Mesenchymal stem cell (in vitro differentiated cells and primary cell): ENCODE results near the gene LBHD1.
A peak's percentile ranks its signal among the peaks of the same experiment; 100 is the strongest.

ENCODE experiments used
- DNase-seq: peaks from one replicate; pipeline ENCODE4 v3.0.0-alpha.2; 2013
- H2AFZ ChIP-seq: one replicate; pipeline ENCODE4 v1.6.1; 2013; ENCODE audit warnings: low read depth, mild to moderate bottlenecking, control low read depth, inconsistent platforms, low read length, moderate library complexity
- H2AK5ac ChIP-seq: 2 replicates; pipeline ENCODE4 v1.6.1; 2013; ENCODE audit warnings: low read length, moderate library complexity, mild to moderate bottlenecking, inconsistent platforms; ENCODE audit not compliant: severe bottlenecking
- H2BK120ac ChIP-seq: one replicate; pipeline ENCODE4 v1.6.1; 2013; ENCODE audit warnings: low read depth, mild to moderate bottlenecking, inconsistent platforms, low read length, moderate library complexity
- H2BK12ac ChIP-seq, 2 experiments: one replicate each; pipeline ENCODE4 v1.6.1; 2013; ENCODE audit warnings: inconsistent platforms in 2 of 2, low read length in 2 of 2, mild to moderate bottlenecking in 2 of 2, moderate library complexity in 2 of 2, control low read depth in 1 of 2
- H2BK15ac ChIP-seq: one replicate; pipeline ENCODE4 v1.6.1; 2013; ENCODE audit warnings: mild to moderate bottlenecking, low read depth, inconsistent platforms; ENCODE audit not compliant: poor library complexity, severe bottlenecking
- H2BK5ac ChIP-seq: 2 replicates; pipeline ENCODE4 v1.6.1; 2013; ENCODE audit warnings: low read depth, mild to moderate bottlenecking, low read length, control low read depth, inconsistent platforms; ENCODE audit not compliant: poor library complexity, severe bottlenecking
- H3K14ac ChIP-seq, 2 experiments: one replicate each; pipeline ENCODE4 v1.6.1; 2013; ENCODE audit warnings: inconsistent platforms in 2 of 2, low read length in 2 of 2, control low read depth in 1 of 2, mild to moderate bottlenecking in 1 of 2, moderate library complexity in 1 of 2
- H3K18ac ChIP-seq, 2 experiments: one replicate each; pipeline ENCODE4 v1.6.1; 2013; ENCODE audit warnings: inconsistent platforms in 2 of 2, low read length in 2 of 2, control low read depth in 1 of 2, low read depth in 1 of 2, mild to moderate bottlenecking in 1 of 2
- H3K23ac ChIP-seq, 2 experiments: one replicate each; pipeline ENCODE4 v1.6.1; 2013; ENCODE audit warnings: inconsistent platforms in 2 of 2, low read length in 2 of 2, mild to moderate bottlenecking in 2 of 2, moderate library complexity in 2 of 2, control low read depth in 1 of 2
- H3K27ac ChIP-seq: 2 replicates; pipeline ENCODE4 v1.5.1; 2013; ENCODE audit warnings: mild to moderate bottlenecking, moderate library complexity, low read length, control low read depth, inconsistent platforms; ENCODE audit not compliant: poor library complexity, severe bottlenecking
- H3K27me3 ChIP-seq, 2 experiments: 2 replicates each; pipeline versions ENCODE4 v1.6.1 to v1.7.0; 2013; ENCODE audit warnings: low read length in 2 of 2, mild to moderate bottlenecking in 2 of 2, moderate library complexity in 2 of 2, control low read depth in 1 of 2, inconsistent platforms in 1 of 2; ENCODE audit not compliant: control insufficient read depth in 1 of 2, insufficient read depth in 1 of 2
- H3K36me3 ChIP-seq, 2 experiments: 2 replicates each; pipeline versions ENCODE4 v1.6.1 to v1.7.0; 2013; ENCODE audit warnings: low read length in 2 of 2, control low read depth in 1 of 2, inconsistent platforms in 1 of 2, low read depth in 1 of 2, mild to moderate bottlenecking in 1 of 2; ENCODE audit not compliant: insufficient read depth in 2 of 2, control insufficient read depth in 1 of 2
- H3K4ac ChIP-seq, 2 experiments: one replicate each; pipeline ENCODE4 v1.6.1; 2013; ENCODE audit warnings: inconsistent platforms in 2 of 2, low read length in 2 of 2, mild to moderate bottlenecking in 2 of 2, moderate library complexity in 2 of 2, control low read depth in 1 of 2, low read depth in 1 of 2
- H3K4me1 ChIP-seq: 2 replicates; pipeline ENCODE4 v1.6.1; 2013; ENCODE audit warnings: low read depth, low read length, control low read depth; ENCODE audit not compliant: control insufficient read depth, insufficient read depth
- H3K4me2 ChIP-seq: 2 replicates; pipeline ENCODE4 v1.6.1; 2013; ENCODE audit warnings: low read length, mild to moderate bottlenecking, inconsistent platforms; ENCODE audit not compliant: poor library complexity, severe bottlenecking
- H3K4me3 ChIP-seq, 2 experiments: 2 replicates each; pipeline versions ENCODE4 v1.5.1 to v1.7.0; 2013; ENCODE audit warnings: low read length in 2 of 2, mild to moderate bottlenecking in 2 of 2, control low read depth in 1 of 2, low read depth in 1 of 2; ENCODE audit not compliant: insufficient read depth in 1 of 2
- H3K79me1 ChIP-seq: replicated peaks from 2 replicates; pipeline ENCODE4 v1.6.1; 2013; ENCODE audit warnings: mild to moderate bottlenecking, control low read depth, low read length, inconsistent platforms; ENCODE audit not compliant: poor library complexity, severe bottlenecking
- H3K9ac ChIP-seq: 2 replicates; pipeline ENCODE4 v1.7.0; 2013; ENCODE audit warnings: mild to moderate bottlenecking, low read length, moderate library complexity
- H3K9me3 ChIP-seq: 2 replicates; pipeline ENCODE4 v1.7.0; 2013; ENCODE audit warnings: mild to moderate bottlenecking, low read length; ENCODE audit not compliant: control insufficient read depth
- H4K8ac ChIP-seq: one replicate; pipeline ENCODE4 v1.6.1; 2013; ENCODE audit warnings: inconsistent platforms, mild to moderate bottlenecking, low read length, moderate library complexity
- H4K91ac ChIP-seq: one replicate; pipeline ENCODE4 v1.6.1; 2013; ENCODE audit warnings: mild to moderate bottlenecking, low read length, inconsistent platforms
- WGBS: methylation state at CpG from one replicate; pipeline ENCODE4 v1.1.7; 2013; ENCODE audit warnings: mixed read lengths; 5-methylcytosine and 5-hydroxymethylcytosine counted together

The LBHD1 gene

GRCh38 chr11:62678770-62679696, 7.0 kb upstream of the LBHD1 start, which contains the start of gene UBXN1:
TSS of gene UBXN1 (minus strand) at chr11:62679073. CDS start at chr11:62678923, 150 bp downstream.
- peak within 1 kb of the TSS; percentile 98 for H3K9ac ChIP-seq
- H3K79me1 ChIP-seq, result peaks cover 9% of the 10 kb centered on the region
- DNase-seq, result peak; percentile 92
- no peaks in the 10 kb centered on the region for H3K9me3 ChIP-seq
- H3K23ac ChIP-seq, result no peak within 1 kb of the TSS
- H2BK12ac ChIP-seq, result peak within 1 kb of the TSS in 1 of 2 experiments; percentile 43
- H3K14ac ChIP-seq, result peak within 1 kb of the TSS in 1 of 2 experiments; percentile 83
- WGBS, result 8% methylated on average over 49 of the region's 55 CpGs
- H2AFZ ChIP-seq, result peak within 1 kb of the TSS; percentile 80
- H3K36me3 ChIP-seq, result peaks cover 13 to 33% of the 10 kb centered on the region in 2 experiments
- H2BK120ac ChIP-seq, result no peak within 1 kb of the TSS
- peak within 1 kb of the TSS; percentile 61 to 79 for H3K18ac ChIP-seq
- peak within 1 kb of the TSS; percentile 76 to 90 for H3K4ac ChIP-seq
- peak within 1 kb of the TSS; percentile 91 for H4K8ac ChIP-seq
- H2BK15ac ChIP-seq, result peak within 1 kb of the TSS; percentile 55
- H2BK5ac ChIP-seq, result no peak within 1 kb of the TSS
- peak within 1 kb of the TSS; percentile 98 for H3K4me3 ChIP-seq
- peaks cover 9% of the 10 kb centered on the region for H3K4me1 ChIP-seq
- H3K4me2 ChIP-seq, result peak within 1 kb of the TSS; percentile 72
- H4K91ac ChIP-seq, result peak within 1 kb of the TSS; percentile 79
- H2AK5ac ChIP-seq, result no peak within 1 kb of the TSS
- H3K27ac ChIP-seq, result peak within 1 kb of the TSS; percentile 50
- no peaks in the 10 kb centered on the region for H3K27me3 ChIP-seq

GRCh38 chr11:62678433-62678769, 6.3 kb upstream of the LBHD1 start:
- H3K9me3 ChIP-seq, result no peaks in the 10 kb centered on the region
- no peaks in the 10 kb centered on the region for H3K27me3 ChIP-seq
- no peak overlapping the region for H2BK120ac ChIP-seq
- peaks cover 16 to 37% of the 10 kb centered on the region in 2 experiments for H3K36me3 ChIP-seq
- peak overlapping the region; percentile 76 to 90 for H3K4ac ChIP-seq
- H2BK15ac ChIP-seq, result peak overlapping the region; percentile 44
- no peak overlapping the region for H3K23ac ChIP-seq
- peak overlapping the region; percentile 79 for H4K91ac ChIP-seq
- peak overlapping the region; percentile 98 for H3K4me3 ChIP-seq
- peak overlapping the region; percentile 69 for H3K4me2 ChIP-seq
- no peak overlapping the region for H2BK5ac ChIP-seq
- peak overlapping the region; percentile 91 for H4K8ac ChIP-seq
- peak overlapping the region in 1 of 2 experiments; percentile 43 for H2BK12ac ChIP-seq
- peak overlapping the region; percentile 98 for H3K9ac ChIP-seq
- WGBS, result 4% methylated on average over 10 of the region's 16 CpGs
- H3K4me1 ChIP-seq, result peaks cover 9% of the 10 kb centered on the region
- H3K79me1 ChIP-seq, result peaks cover 9% of the 10 kb centered on the region
- DNase-seq, result no peak
- peak overlapping the region; percentile 80 for H2AFZ ChIP-seq
- H3K18ac ChIP-seq, result peak overlapping the region; percentile 61 to 72
- no peak overlapping the region for H3K27ac ChIP-seq
- peak overlapping the region in 1 of 2 experiments; percentile 83 for H3K14ac ChIP-seq
- H2AK5ac ChIP-seq, result no peak overlapping the region

GRCh38 chr11:62677714-62678113, 5.6 kb upstream of the LBHD1 start:
- Histone ChIP-seq H3K4me1 (peaks cover 11% of the 10 kb centered on the region), H3K4ac (no peak overlapping the region), H3K14ac (no peak overlapping the region), H3K9ac (peak overlapping the region; percentile 98), H3K23ac (no peak overlapping the region), H3K27me3 (no peaks in the 10 kb centered on the region), H2AK5ac (no peak overlapping the region), H4K8ac (no peak overlapping the region), H2AFZ (no peak overlapping the region), H2BK120ac (no peak overlapping the region), H2BK5ac (no peak overlapping the region), H3K79me1 (peaks cover 9% of the 10 kb centered on the region), H3K9me3 (no peaks in the 10 kb centered on the region), H2BK15ac (no peak overlapping the region), H3K36me3 (peaks cover 16 to 37% of the 10 kb centered on the region in 2 experiments), H4K91ac (no peak overlapping the region), H3K4me3 (peak overlapping the region in 1 of 2 experiments; percentile 98), H3K4me2 (peak overlapping the region; percentile 69), H3K18ac (no peak overlapping the region), H2BK12ac (no peak overlapping the region), H3K27ac (no peak overlapping the region)
- no peak for DNase-seq
- WGBS, result 91% methylated on average over 15 of the region's 15 CpGs

GRCh38 chr11:62677156-62677555, 5.1 kb upstream of the LBHD1 start:
- Histone ChIP-seq H3K18ac (no peak overlapping the region), H2AK5ac (no peak overlapping the region), H3K27me3 (no peaks in the 10 kb centered on the region), H2BK15ac (no peak overlapping the region), H3K14ac (no peak overlapping the region), H2BK5ac (no peak overlapping the region), H2BK12ac (no peak overlapping the region), H3K4me3 (peak overlapping the region in 1 of 2 experiments; percentile 98), H3K36me3 (peaks cover 16 to 37% of the 10 kb centered on the region in 2 experiments), H3K9ac (peak overlapping the region; percentile 98), H3K4ac (no peak overlapping the region), H3K79me1 (peaks cover 8% of the 10 kb centered on the region), H3K9me3 (no peaks in the 10 kb centered on the region), H2AFZ (no peak overlapping the region), H4K91ac (no peak overlapping the region), H2BK120ac (no peak overlapping the region), H3K4me1 (peaks cover 15% of the 10 kb centered on the region), H3K23ac (no peak overlapping the region), H3K4me2 (no peak overlapping the region), H4K8ac (no peak overlapping the region), H3K27ac (no peak overlapping the region)
- WGBS, result 89% methylated on average over 6 of the region's 6 CpGs
- DNase-seq, result no peak
